ENCODE measurements around the gene VWCE. TPM values are rescaled to one million over a fixed set of nuclear protein-coding genes. Genes with fewer than 3 reads are reported as not detected.
A peak's percentile ranks its signal among the peaks of the same experiment; 100 is the strongest.

The VWCE gene
- total and polyA plus RNA-seq, 2 experiments from 2014 or later = 0.61 to 0.76 TPM

DNA sequence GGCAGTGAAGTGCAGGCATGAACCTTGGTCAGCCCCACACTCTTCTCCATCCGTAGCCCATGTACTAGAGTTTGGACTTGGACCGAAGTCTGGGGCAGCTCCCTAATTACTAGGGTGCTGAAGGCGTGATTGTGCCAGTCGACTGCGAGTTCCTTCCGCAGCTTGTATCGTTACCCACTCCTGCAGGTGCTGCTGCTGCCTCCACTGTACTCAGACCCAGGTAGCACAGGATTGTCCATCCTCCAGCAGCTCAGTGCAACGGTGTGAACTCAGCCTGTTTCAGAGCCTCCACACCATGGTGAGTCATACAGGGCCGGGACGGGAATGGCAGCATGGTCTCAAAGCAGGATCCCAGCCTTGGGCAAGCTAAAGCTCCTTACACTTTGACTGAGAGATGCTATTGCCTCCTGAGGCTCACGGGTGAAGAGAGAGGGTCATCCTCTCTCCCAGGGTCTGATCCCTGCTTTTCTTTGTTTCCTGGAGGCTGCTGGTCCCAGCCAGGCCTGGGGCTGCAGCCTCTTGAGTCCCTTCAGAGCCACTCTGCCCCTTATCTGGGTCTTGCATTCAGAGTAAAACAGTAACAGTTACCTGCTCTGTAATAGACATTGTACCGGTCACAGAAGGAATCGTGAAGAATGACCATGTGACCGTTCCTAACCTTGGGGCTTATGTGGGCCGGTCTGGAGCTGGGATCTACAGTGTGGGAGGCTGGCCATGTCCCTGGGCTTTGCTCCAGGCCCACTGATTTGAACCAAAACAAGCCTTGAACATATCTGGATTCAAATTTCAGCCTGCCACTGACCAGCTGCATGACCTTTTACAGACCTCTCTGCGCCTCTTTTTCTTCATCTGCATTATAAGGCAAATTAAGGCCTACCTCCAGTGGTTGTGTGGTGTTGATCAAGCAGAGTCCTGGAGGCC lies 39.6 kb upstream of the VWCE start:
- no peak overlapping the region for H2AFZ ChIP-seq
- 80 to 82% methylated on average over 16 of the region's 16 CpGs for WGBS, 2 experiments (ENCODE audit: low coverage in 1 of 2, low lambda C conversion rate in 2 of 2, missing lambda C conversion rate in 2 of 2)

DNA sequence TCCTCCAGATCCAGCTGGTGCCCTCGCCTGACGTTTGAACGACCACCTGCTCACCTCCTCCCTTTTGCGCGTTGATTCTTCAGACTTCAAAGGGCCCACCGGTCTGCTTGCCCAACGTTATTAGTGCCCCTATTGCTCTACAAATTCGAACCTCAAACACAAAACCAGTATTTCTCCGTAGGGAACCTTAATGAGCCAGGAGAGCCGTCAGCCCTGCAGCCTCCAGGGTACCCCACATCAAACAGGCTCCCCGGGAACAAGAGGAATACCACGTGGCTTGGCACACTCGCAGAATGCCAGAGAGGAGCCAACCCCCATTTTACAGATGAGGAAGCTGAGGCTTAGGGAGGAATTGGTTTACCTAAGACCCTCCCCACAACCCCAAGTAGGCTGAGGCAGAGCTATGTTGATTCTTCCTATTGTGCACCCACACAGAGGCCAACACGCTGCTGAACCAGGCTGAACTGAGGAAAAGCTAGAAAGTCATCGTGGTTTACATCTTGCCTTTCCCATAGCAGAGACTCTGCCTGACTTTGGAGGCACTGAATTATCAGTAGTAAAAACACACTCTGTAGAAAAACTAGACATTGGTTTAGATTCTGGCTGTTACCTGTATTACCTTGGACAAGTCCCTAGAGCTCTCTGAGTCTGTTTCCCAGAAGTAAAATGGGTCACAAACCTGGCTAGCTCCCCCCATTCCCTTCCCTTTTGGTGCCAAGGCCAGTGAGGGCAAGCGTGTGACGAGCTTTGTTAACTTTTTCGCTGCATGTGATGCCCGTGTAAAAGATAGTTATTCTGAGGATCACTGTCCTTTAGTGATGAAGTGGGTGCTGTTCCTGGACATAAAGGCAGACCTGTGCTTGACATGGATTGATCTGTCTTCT lies 38.7 kb upstream of the VWCE start:
- peaks cover 7% of the 10 kb centered on the region; the same call in 1 of the 2 replicates for H3K36me3 ChIP-seq (ENCODE audit: low read depth)

More for the DNA sequence above, 39.6 kb upstream of the VWCE start:
- Histone ChIP-seq H3K79me2 (ENCODE audit: insufficient read depth) (peaks cover 33% of the 10 kb centered on the region), H3K4me3 (no peak overlapping the region), H3K4me2 (ENCODE audit: unreplicated experiment) (no peak overlapping the region), H3K9ac (no peak overlapping the region), H3K36me3 (ENCODE audit: low read depth) (no peaks in the 10 kb centered on the region), H3K27me3 (replicated peaks; ENCODE audit: insufficient read depth) (no peaks in the 10 kb centered on the region), H3K9me3 (ENCODE audit: low read depth) (no peaks in the 10 kb centered on the region), H3K4me1 (ENCODE audit: insufficient read depth) (peaks cover 22% of the 10 kb centered on the region), H3K27ac (no peak overlapping the region), H3F3A (ENCODE audit: insufficient read depth) (peaks cover 34% of the 10 kb centered on the region; the same call in 1 of the 2 replicates), H4K20me1 (ENCODE audit: insufficient read depth) (no peaks in the 10 kb centered on the region), H3K9me2 (ENCODE audit: insufficient read depth) (no peaks in the 10 kb centered on the region)
- DNase-seq = peak; percentile 68
- in situ Hi-C loops (cut with MboI) = loop anchor here (5.0 kb wide), 1 partner anchor 53 kb away; no protein-coding TSS in a partner anchor
- no peak for TF ChIP-seq EZH2phosphoT487 (IDR thresholded peaks at IDR 0.05; ENCODE audit: insufficient read depth, low read depth)
- TF ChIP-seq EZH2 (IDR thresholded peaks at IDR 0.05; ENCODE audit: insufficient read depth, poor library complexity, severe bottlenecking) = no peak

DNA sequence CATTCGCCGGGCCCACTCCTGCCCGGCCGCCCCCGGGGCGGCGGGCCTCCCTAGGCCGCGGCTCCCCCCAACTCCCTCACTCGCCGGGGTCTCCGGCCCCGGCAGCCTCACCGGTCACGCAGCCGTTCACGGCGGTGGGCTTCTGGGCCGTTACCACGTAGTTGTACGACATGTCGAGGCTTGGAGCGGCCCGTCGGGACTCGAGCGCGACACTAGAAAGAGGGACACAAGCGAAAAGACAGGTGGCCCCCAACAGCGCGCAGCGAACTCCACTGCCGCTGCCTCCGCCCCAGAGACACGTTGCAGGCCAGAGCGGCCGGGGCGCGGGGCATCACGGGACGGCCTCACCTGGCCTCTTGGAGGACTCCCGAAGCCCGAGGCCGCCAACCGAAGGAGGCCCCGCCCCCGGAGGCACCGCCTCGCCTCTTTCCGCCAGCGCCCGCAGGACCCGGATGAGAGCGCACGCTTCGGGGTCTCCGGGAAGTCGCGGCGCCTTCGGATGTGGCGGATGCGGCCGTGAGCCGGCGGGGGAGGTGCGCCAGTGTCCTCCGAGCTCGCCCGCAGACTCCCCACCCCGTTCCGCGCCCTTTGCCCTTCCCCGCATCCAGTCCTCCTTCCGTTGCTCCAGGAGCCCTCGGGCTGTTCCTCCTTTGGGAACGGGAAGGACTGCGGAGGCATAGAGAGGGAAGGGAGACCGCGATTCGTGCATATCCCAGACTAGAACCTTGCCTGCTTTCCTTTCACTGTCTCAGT lies 37.9 kb upstream of the VWCE start, which contains the start of the genes DDB1 and TKFC:
Gene DDB1 (minus strand): TSS at position 309 of the 753 bp plus-strand sequence. CDS start 137 bp downstream, at position 172.
Gene TKFC (plus strand): TSS at position 432 of the 753 bp plus-strand sequence. CDS start 1,501 bp downstream, outside the sequence.
- DNase-seq = peak; percentile 95
- Histone ChIP-seq H3K4me1 (ENCODE audit: insufficient read depth) (peaks cover 33% of the 10 kb centered on the region), H3K4me3 (peak within 1 kb of the TSS; percentile 93), H3K36me3 (ENCODE audit: low read depth) (peaks cover 7% of the 10 kb centered on the region; the same call in 1 of the 2 replicates), H3K27ac (peak within 1 kb of the TSS; percentile 92), H3K9me2 (ENCODE audit: insufficient read depth) (no peaks in the 10 kb centered on the region), H3K9ac (peak within 1 kb of the TSS; percentile 100), H2AFZ (peak within 1 kb of the TSS; percentile 84), H3K9me3 (ENCODE audit: low read depth) (no peaks in the 10 kb centered on the region), H3F3A (ENCODE audit: insufficient read depth) (peaks cover 45% of the 10 kb centered on the region), H3K4me2 (ENCODE audit: unreplicated experiment) (peak within 1 kb of the TSS; percentile 98), H3K27me3 (replicated peaks; ENCODE audit: insufficient read depth) (no peaks in the 10 kb centered on the region), H4K20me1 (ENCODE audit: insufficient read depth) (no peaks in the 10 kb centered on the region), H3K79me2 (ENCODE audit: insufficient read depth) (peaks cover 50% of the 10 kb centered on the region)
- in situ Hi-C loops (cut with MboI) = no loop called here
- 1% methylated on average over 61 to 68 of the region's 81 CpGs for WGBS, 2 experiments (ENCODE audit: low coverage in 1 of 2, low lambda C conversion rate in 2 of 2, missing lambda C conversion rate in 2 of 2)
- TF ChIP-seq EZH2 (IDR thresholded peaks at IDR 0.05; ENCODE audit: insufficient read depth, poor library complexity, severe bottlenecking) (no peak), EZH2phosphoT487 (IDR thresholded peaks at IDR 0.05; ENCODE audit: insufficient read depth, low read depth) (no peak)

More for the DNA sequence above, 38.7 kb upstream of the VWCE start:
- Histone ChIP-seq H2AFZ (peak overlapping the region; percentile 84), H3K9ac (peak overlapping the region; percentile 100), H3K4me2 (ENCODE audit: unreplicated experiment) (peak overlapping the region; percentile 98), H3K9me2 (ENCODE audit: insufficient read depth) (no peaks in the 10 kb centered on the region), H3K9me3 (ENCODE audit: low read depth) (no peaks in the 10 kb centered on the region), H3K79me2 (ENCODE audit: insufficient read depth) (peaks cover 42% of the 10 kb centered on the region), H4K20me1 (ENCODE audit: insufficient read depth) (no peaks in the 10 kb centered on the region), H3K27me3 (replicated peaks; ENCODE audit: insufficient read depth) (no peaks in the 10 kb centered on the region), H3F3A (ENCODE audit: insufficient read depth) (peaks cover 39% of the 10 kb centered on the region), H3K4me3 (peak overlapping the region; percentile 93), H3K4me1 (ENCODE audit: insufficient read depth) (peaks cover 28% of the 10 kb centered on the region), H3K27ac (peak overlapping the region; percentile 92)
- TF ChIP-seq EZH2phosphoT487 (IDR thresholded peaks at IDR 0.05; ENCODE audit: insufficient read depth, low read depth) = no peak
- in situ Hi-C loops (cut with MboI) = no loop called here
- 32 to 34% methylated on average over 19 of the region's 19 CpGs for WGBS, 2 experiments (ENCODE audit: low coverage in 1 of 2, low lambda C conversion rate in 2 of 2, missing lambda C conversion rate in 2 of 2)
- DNase-seq = no peak

Data from GM23248 (cell line).